Adrenal gland (tissue), 5 donors: Measurements from ENCODE around the gene TES.

ENCODE experiments used
- POLR2A ChIP-seq, 2 donors: fragments of 450-650 bp; IDR thresholded peaks; one replicate each; pipeline ENCODE4 v1.6.1; 2017; ENCODE audit warnings: antibody characterized with exemption in 2 of 2, mild to moderate bottlenecking in 2 of 2, moderate library complexity in 1 of 2
- TF ChIP-seq, protein P1 (sequence below), 6 experiments: fragments of 450-650 bp in 4 of 6; fragments of 200-600 bp in 2 of 6; sonication (generic) in 1 of 6; IDR thresholded peaks; 1 replicate in 5 of 6; 2 replicates in 1 of 6; pipeline versions ENCODE4 v1.5.1 to v1.8.0; 2016 to 2021; ENCODE audit warnings: antibody characterized with exemption in 6 of 6, mild to moderate bottlenecking in 2 of 6, moderate library complexity in 1 of 6
- donor health status: DM: no; HTN: no; CAD: no.

DNA sequence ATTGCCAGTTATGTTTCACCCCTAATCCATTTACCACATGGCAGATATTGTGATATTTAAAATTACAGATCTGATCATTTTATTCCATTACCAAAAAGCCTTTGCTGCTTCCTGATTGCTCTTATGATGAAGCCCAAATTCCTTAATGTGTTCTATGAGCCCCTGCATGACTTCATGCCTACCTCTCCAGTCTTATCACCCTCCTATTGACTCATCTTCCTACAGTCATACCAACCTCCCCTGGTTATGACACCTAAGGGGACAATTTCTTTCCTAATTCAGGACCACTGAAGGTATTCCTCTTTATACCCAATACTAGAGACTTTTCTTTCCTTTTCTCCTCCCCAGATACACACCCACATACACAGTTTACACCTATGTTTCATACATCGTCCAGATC lies 36.0 kb downstream of the TES start:
- TF ChIP-seq, protein P1, sequence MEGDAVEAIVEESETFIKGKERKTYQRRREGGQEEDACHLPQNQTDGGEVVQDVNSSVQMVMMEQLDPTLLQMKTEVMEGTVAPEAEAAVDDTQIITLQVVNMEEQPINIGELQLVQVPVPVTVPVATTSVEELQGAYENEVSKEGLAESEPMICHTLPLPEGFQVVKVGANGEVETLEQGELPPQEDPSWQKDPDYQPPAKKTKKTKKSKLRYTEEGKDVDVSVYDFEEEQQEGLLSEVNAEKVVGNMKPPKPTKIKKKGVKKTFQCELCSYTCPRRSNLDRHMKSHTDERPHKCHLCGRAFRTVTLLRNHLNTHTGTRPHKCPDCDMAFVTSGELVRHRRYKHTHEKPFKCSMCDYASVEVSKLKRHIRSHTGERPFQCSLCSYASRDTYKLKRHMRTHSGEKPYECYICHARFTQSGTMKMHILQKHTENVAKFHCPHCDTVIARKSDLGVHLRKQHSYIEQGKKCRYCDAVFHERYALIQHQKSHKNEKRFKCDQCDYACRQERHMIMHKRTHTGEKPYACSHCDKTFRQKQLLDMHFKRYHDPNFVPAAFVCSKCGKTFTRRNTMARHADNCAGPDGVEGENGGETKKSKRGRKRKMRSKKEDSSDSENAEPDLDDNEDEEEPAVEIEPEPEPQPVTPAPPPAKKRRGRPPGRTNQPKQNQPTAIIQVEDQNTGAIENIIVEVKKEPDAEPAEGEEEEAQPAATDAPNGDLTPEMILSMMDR (IDR thresholded peaks at IDR 0.05), result no peak
- TF ChIP-seq POLR2A (IDR thresholded peaks at IDR 0.05), result no peak
